GM12875 (cell line): ENCODE measurements around the gene GRID2IP.
"Not testable (repeated sequence)": the region's sequence is repeated elsewhere in the genome, so short reads cannot be mapped to it uniquely, and the experiment has no call there.

Experiments
- H3K4me3 ChIP-seq: one replicate; pipeline ENCODE4 v1.5.1; 2011; ENCODE audit warnings: low read depth, low read length, control low read depth
- CTCF ChIP-seq: IDR thresholded peaks from 2 replicates; pipeline ENCODE4 v1.5.1; 2011; ENCODE audit warnings: low read depth, mild to moderate bottlenecking, control low read depth, inconsistent platforms, low read length, moderate library complexity, borderline replicate concordance; ENCODE audit not compliant: insufficient read depth

GRID2IP gene

GRCh38 chr7:6551016-6551511 lies at the start of gene GRID2IP:
TSS of gene GRID2IP (minus strand) at chr7:6551461. CDS start at chr7:6551436, 25 bp downstream.
- H3K4me3 ChIP-seq, result no peak within 1 kb of the TSS
- no peak for TF ChIP-seq CTCF

- no peak for TF ChIP-seq CTCF
- H3K4me3 ChIP-seq, result no peak overlapping the region
Observed at GRCh38 chr7:6600093-6600492, 48.8 kb upstream of the GRID2IP start.

- no peak for TF ChIP-seq CTCF
- H3K4me3 ChIP-seq, result peak overlapping the region; percentile 98
Observed at GRCh38 chr7:6590645-6591110, 39.4 kb upstream of the GRID2IP start.

GRCh38 chr7:6589829-6590644 lies 38.8 kb upstream of the GRID2IP start, which contains the start of gene INTS15:
TSS of gene INTS15 (plus strand) at chr7:6590021. CDS start at chr7:6590284, 263 bp downstream.
- H3K4me3 ChIP-seq, result peak within 1 kb of the TSS; percentile 98
- TF ChIP-seq CTCF, result peak; percentile 87

GRCh38 chr7:6589151-6589828 lies 38.0 kb upstream of the GRID2IP start:
- peak overlapping the region; percentile 24 for H3K4me3 ChIP-seq
- TF ChIP-seq CTCF, result no peak

- no peak overlapping the region for H3K4me3 ChIP-seq
- no peak for TF ChIP-seq CTCF
Observed at GRCh38 chr7:6588566-6588965, 37.3 kb upstream of the GRID2IP start.

- not testable (repeated sequence) for H3K4me3 ChIP-seq
Observed at GRCh38 chr7:6585746-6586432, 34.6 kb upstream of the GRID2IP start.
